SK-N-SH treated with all-trans-retinoic acid at 6 μM for 48 hours (cell line): Measurements from ENCODE around the gene PTGIS.

Experiments
- ATAC-seq: fragments of 200-7000 bp; cut with Tn5 transposase; 3 replicates; pipeline ENCODE4 v1.9.1; 2020; ENCODE audit warnings: mild to moderate bottlenecking, moderate library complexity
- ARNTL ChIP-seq: fragments of 450-650 bp; formaldehyde crosslinking; IDR thresholded peaks from 2 replicates; pipeline ENCODE4 v1.5.0; 2020; ENCODE audit warnings: low read depth, mild to moderate bottlenecking, moderate library complexity, borderline replicate concordance
- BACH2 ChIP-seq: fragments of 250-450 bp; sonication (Bioruptor Pico); IDR thresholded peaks from 2 replicates; pipeline ENCODE4 v1.9.0; 2021; ENCODE audit warnings: mild to moderate bottlenecking, borderline replicate concordance
- CSDC2 ChIP-seq: fragments of 250-450 bp; sonication (Bioruptor Pico); IDR thresholded peaks from 2 replicates; pipeline ENCODE4 v1.5.0; 2020; ENCODE audit warnings: mild to moderate bottlenecking, moderate library complexity
- ESRRG ChIP-seq: fragments of 250-450 bp; sonication (Bioruptor Pico); IDR thresholded peaks from 2 replicates; pipeline ENCODE4 v1.6.1; 2021; ENCODE audit warnings: mild to moderate bottlenecking
- GLIS3 ChIP-seq: fragments of 250-450 bp; sonication (Bioruptor Pico); IDR thresholded peaks from 2 replicates; pipeline ENCODE4 v1.5.0; 2020; ENCODE audit warnings: mild to moderate bottlenecking, moderate library complexity
- ISL1 ChIP-seq: fragments of 250-450 bp; sonication (Bioruptor Pico); IDR thresholded peaks from 2 replicates; pipeline ENCODE4 v2.1.2; 2022; ENCODE audit warnings: mild to moderate bottlenecking, moderate library complexity
- OSR1 ChIP-seq: fragments of 250-450 bp; sonication (Bioruptor Pico); IDR thresholded peaks from 2 replicates; pipeline ENCODE4 v1.8.0; 2022; ENCODE audit warnings: moderate library complexity, mild to moderate bottlenecking, inconsistent platforms
- PPARA ChIP-seq: fragments of 250-450 bp; sonication (Bioruptor Pico); IDR thresholded peaks from 2 replicates; pipeline ENCODE4 v1.5.0; 2020; ENCODE audit warnings: mild to moderate bottlenecking, borderline replicate concordance
- RARB ChIP-seq: fragments of 250-450 bp; sonication (Bioruptor Pico); IDR thresholded peaks from 2 replicates; pipeline ENCODE4 v1.8.0; 2021; ENCODE audit warnings: mild to moderate bottlenecking, moderate library complexity
- SNAI2 ChIP-seq: fragments of 250-450 bp; sonication (Bioruptor Pico); IDR thresholded peaks from 2 replicates; pipeline ENCODE4 v1.5.0; 2020; ENCODE audit warnings: mild to moderate bottlenecking, moderate library complexity
- TCF4 ChIP-seq: fragments of 250-450 bp; sonication (Bioruptor Pico); IDR thresholded peaks from 2 replicates; pipeline ENCODE4 v1.8.0; 2021; ENCODE audit warnings: mild to moderate bottlenecking, moderate library complexity, borderline replicate concordance
- TOX ChIP-seq: fragments of 250-450 bp; sonication (Bioruptor Pico); IDR thresholded peaks from 2 replicates; pipeline ENCODE4 v1.8.0; 2021; ENCODE audit warnings: mild to moderate bottlenecking, moderate library complexity, borderline replicate concordance
- ZC3H10 ChIP-seq: fragments of 250-450 bp; sonication (Bioruptor Pico); IDR thresholded peaks from 2 replicates; pipeline ENCODE4 v1.5.1; 2021; ENCODE audit warnings: mild to moderate bottlenecking, moderate library complexity
- ZFP30 ChIP-seq: fragments of 450-650 bp; formaldehyde crosslinking; IDR thresholded peaks from 2 replicates; pipeline ENCODE4 v1.5.0; 2022; ENCODE audit warnings: mild to moderate bottlenecking, moderate library complexity
- ZNF565 ChIP-seq: fragments of 450-650 bp; formaldehyde crosslinking; conservative IDR thresholded peaks from 2 replicates; pipeline ENCODE4 v1.5.0; 2020; ENCODE audit warnings: low read depth, mild to moderate bottlenecking, moderate library complexity
- ZNF70 ChIP-seq: fragments of 450-650 bp; formaldehyde crosslinking; IDR thresholded peaks from 2 replicates; pipeline ENCODE4 v1.5.0; 2020; ENCODE audit warnings: mild to moderate bottlenecking, moderate library complexity
- ZNF8 ChIP-seq: fragments of 450-650 bp; formaldehyde crosslinking; IDR thresholded peaks from 2 replicates; pipeline ENCODE4 v1.5.0; 2020; ENCODE audit warnings: mild to moderate bottlenecking, moderate library complexity
- TF ChIP-seq, protein P1 (sequence below): fragments of 250-450 bp; sonication (Bioruptor Pico); IDR thresholded peaks from 2 replicates; pipeline ENCODE4 v1.8.0; 2021; ENCODE audit warnings: low read depth, mild to moderate bottlenecking, moderate library complexity, borderline replicate concordance
- TF ChIP-seq, protein P2 (sequence below): fragments of 250-450 bp; sonication (Bioruptor Pico); IDR thresholded peaks from 2 replicates; pipeline ENCODE4 v1.5.1; 2021; ENCODE audit warnings: mild to moderate bottlenecking, moderate library complexity
- TF ChIP-seq, protein P3 (sequence below): fragments of 250-450 bp; sonication (Bioruptor Pico); IDR thresholded peaks from 2 replicates; pipeline ENCODE4 v1.5.0; 2020; ENCODE audit warnings: mild to moderate bottlenecking, moderate library complexity
- TF ChIP-seq, protein P4 (sequence below): fragments of 250-450 bp; sonication (Bioruptor Pico); IDR thresholded peaks from 2 replicates; pipeline ENCODE4 v1.5.1; 2020; ENCODE audit warnings: low read depth, mild to moderate bottlenecking, moderate library complexity
- TF ChIP-seq, protein P5 (sequence below): fragments of 250-450 bp; sonication (Bioruptor Pico); IDR thresholded peaks from 2 replicates; pipeline ENCODE4 v1.8.0; 2020; ENCODE audit warnings: mild to moderate bottlenecking, moderate library complexity, borderline replicate concordance

Gene PTGIS

DNA sequence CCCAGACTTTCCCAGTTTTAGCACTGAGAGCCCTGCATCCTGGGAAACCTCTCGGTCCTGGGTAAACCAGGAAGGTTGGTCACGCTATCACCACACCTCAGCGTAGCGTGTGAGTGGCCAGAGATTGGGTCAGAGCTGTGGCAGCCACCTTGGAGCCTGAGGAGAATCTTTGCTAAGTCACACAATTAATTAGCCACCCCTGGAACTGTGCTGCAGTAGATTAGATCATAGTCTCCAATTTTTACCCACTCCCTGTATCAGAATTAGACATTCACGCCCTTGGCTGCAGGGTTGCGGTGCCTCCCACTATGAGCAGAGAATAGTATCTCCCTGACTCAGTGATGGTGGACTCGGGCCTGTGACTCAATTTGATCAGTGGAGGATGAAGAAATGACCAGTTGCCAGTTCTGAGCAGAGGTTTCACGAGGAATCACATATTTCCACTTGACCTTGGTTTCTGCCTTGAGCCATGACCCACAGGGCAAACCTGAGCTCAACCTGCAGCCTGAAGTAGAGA, 6.0 kb upstream of the PTGIS start:
- TF ChIP-seq BACH2 (CRISPR knock-in tag) (no peak), OSR1 (CRISPR knock-in tag) (no peak), CSDC2 (no peak), ZNF70 (no peak), ESRRG (no peak), SNAI2 (CRISPR knock-in tag) (no peak), PPARA (CRISPR knock-in tag) (no peak), TOX (CRISPR knock-in tag) (no peak), ARNTL (CRISPR knock-in tag) (no peak), ZC3H10 (CRISPR knock-in tag) (no peak), ZNF565 (no peak), TCF4 (no peak), ZNF8 (CRISPR knock-in tag) (no peak)
- TF ChIP-seq, protein P1, sequence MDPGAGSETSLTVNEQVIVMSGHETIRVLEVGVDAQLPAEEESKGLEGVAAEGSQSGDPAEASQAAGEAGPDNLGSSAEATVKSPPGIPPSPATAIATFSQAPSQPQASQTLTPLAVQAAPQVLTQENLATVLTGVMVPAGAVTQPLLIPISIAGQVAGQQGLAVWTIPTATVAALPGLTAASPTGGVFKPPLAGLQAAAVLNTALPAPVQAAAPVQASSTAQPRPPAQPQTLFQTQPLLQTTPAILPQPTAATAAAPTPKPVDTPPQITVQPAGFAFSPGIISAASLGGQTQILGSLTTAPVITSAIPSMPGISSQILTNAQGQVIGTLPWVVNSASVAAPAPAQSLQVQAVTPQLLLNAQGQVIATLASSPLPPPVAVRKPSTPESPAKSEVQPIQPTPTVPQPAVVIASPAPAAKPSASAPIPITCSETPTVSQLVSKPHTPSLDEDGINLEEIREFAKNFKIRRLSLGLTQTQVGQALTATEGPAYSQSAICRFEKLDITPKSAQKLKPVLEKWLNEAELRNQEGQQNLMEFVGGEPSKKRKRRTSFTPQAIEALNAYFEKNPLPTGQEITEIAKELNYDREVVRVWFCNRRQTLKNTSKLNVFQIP (CRISPR knock-in tag) = no peak
- TF ChIP-seq, protein P2, sequence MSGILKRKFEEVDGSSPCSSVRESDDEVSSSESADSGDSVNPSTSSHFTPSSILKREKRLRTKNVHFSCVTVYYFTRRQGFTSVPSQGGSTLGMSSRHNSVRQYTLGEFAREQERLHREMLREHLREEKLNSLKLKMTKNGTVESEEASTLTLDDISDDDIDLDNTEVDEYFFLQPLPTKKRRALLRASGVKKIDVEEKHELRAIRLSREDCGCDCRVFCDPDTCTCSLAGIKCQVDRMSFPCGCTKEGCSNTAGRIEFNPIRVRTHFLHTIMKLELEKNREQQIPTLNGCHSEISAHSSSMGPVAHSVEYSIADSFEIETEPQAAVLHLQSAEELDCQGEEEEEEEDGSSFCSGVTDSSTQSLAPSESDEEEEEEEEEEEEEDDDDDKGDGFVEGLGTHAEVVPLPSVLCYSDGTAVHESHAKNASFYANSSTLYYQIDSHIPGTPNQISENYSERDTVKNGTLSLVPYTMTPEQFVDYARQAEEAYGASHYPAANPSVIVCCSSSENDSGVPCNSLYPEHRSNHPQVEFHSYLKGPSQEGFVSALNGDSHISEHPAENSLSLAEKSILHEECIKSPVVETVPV (CRISPR knock-in tag) = no peak
- TF ChIP-seq, protein P3, sequence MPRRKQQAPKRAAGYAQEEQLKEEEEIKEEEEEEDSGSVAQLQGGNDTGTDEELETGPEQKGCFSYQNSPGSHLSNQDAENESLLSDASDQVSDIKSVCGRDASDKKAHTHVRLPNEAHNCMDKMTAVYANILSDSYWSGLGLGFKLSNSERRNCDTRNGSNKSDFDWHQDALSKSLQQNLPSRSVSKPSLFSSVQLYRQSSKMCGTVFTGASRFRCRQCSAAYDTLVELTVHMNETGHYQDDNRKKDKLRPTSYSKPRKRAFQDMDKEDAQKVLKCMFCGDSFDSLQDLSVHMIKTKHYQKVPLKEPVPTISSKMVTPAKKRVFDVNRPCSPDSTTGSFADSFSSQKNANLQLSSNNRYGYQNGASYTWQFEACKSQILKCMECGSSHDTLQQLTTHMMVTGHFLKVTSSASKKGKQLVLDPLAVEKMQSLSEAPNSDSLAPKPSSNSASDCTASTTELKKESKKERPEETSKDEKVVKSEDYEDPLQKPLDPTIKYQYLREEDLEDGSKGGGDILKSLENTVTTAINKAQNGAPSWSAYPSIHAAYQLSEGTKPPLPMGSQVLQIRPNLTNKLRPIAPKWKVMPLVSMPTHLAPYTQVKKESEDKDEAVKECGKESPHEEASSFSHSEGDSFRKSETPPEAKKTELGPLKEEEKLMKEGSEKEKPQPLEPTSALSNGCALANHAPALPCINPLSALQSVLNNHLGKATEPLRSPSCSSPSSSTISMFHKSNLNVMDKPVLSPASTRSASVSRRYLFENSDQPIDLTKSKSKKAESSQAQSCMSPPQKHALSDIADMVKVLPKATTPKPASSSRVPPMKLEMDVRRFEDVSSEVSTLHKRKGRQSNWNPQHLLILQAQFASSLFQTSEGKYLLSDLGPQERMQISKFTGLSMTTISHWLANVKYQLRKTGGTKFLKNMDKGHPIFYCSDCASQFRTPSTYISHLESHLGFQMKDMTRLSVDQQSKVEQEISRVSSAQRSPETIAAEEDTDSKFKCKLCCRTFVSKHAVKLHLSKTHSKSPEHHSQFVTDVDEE (CRISPR knock-in tag) = no peak
- TF ChIP-seq, protein P4, sequence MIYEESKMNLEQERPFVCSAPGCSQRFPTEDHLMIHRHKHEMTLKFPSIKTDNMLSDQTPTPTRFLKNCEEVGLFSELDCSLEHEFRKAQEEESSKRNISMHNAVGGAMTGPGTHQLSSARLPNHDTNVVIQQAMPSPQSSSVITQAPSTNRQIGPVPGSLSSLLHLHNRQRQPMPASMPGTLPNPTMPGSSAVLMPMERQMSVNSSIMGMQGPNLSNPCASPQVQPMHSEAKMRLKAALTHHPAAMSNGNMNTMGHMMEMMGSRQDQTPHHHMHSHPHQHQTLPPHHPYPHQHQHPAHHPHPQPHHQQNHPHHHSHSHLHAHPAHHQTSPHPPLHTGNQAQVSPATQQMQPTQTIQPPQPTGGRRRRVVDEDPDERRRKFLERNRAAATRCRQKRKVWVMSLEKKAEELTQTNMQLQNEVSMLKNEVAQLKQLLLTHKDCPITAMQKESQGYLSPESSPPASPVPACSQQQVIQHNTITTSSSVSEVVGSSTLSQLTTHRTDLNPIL (CRISPR knock-in tag) = no peak
- ATAC-seq = no peak

DNA sequence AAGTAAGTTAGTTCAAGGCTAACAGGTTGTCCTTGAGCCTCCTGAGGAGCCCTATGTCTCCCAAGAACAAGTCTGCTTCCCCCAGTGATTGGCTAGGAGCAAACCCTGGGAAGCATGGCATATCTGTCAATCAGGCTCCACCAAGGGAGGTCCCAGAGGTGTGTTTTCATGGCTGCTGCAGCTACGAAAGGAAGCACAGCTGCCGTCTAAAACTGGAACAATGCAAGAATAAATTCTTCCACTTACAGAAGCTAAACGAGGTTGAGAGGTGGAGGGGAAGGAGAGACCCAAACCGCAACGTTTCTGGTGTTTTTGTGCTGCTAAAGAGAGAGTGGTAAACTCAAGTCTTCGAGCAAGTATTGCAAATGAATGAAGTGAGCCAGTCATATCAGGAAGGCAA, 4.9 kb upstream of the PTGIS start:
- ATAC-seq = no peak
- TF ChIP-seq RARB (CRISPR knock-in tag) (no peak), CSDC2 (no peak), ISL1 (CRISPR knock-in tag) (no peak), ZNF8 (CRISPR knock-in tag) (no peak), OSR1 (CRISPR knock-in tag) (no peak), ZC3H10 (CRISPR knock-in tag) (no peak), ZFP30 (CRISPR knock-in tag) (no peak), GLIS3 (CRISPR knock-in tag) (no peak), TOX (CRISPR knock-in tag) (no peak)
- TF ChIP-seq, protein P4 (CRISPR knock-in tag) = no peak
- TF ChIP-seq, protein P5, sequence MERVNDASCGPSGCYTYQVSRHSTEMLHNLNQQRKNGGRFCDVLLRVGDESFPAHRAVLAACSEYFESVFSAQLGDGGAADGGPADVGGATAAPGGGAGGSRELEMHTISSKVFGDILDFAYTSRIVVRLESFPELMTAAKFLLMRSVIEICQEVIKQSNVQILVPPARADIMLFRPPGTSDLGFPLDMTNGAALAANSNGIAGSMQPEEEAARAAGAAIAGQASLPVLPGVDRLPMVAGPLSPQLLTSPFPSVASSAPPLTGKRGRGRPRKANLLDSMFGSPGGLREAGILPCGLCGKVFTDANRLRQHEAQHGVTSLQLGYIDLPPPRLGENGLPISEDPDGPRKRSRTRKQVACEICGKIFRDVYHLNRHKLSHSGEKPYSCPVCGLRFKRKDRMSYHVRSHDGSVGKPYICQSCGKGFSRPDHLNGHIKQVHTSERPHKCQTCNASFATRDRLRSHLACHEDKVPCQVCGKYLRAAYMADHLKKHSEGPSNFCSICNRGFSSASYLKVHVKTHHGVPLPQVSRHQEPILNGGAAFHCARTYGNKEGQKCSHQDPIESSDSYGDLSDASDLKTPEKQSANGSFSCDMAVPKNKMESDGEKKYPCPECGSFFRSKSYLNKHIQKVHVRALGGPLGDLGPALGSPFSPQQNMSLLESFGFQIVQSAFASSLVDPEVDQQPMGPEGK (CRISPR knock-in tag) = no peak
- TF ChIP-seq, protein P3 (CRISPR knock-in tag) = no peak
